Activated CD8-positive, alpha-beta T cell treated with anti-CD3 and anti-CD28 coated beads, Interleukin-2, amount 10 ng/mL, durations not matched to agents 7 days and 5 days (primary cell): ENCODE data around the gene GTF3A. TPM values are rescaled to one million over a fixed set of nuclear protein-coding genes. Genes with fewer than 3 reads are reported as not detected.
A peak's percentile ranks its signal among the peaks of the same experiment; 100 is the strongest.

Source experiments
- ATAC-seq: fragments of 150-1000 bp; cut with Tn5 transposase; one replicate; pipeline ENCODE4 v1.10.0; 2021; ENCODE audit warnings: moderate library complexity
- CTCF ChIA-PET: fragments of 350-600 bp; sonication (Branson Sonifier 250); formaldehyde crosslinking; loops from one replicate; lab custom pipeline; 2021; ENCODE audit warnings: antibody characterized with exemption; lab: Charles Lee
- POLR2A ChIA-PET: fragments of 350-600 bp; sonication (Branson Sonifier 250); formaldehyde crosslinking; loops from one replicate; lab custom pipeline; 2021; ENCODE audit warnings: antibody characterized with exemption; lab: Charles Lee
- DNase-seq: peaks from one replicate; pipeline ENCODE4 v3.0.0-alpha.2; 2020
- H3K27ac Mint-ChIP-seq: one replicate; pipeline ENCODE4 v1.8.0; 2021; ENCODE audit warnings: mild to moderate bottlenecking, mixed read lengths
- H3K27me3 Mint-ChIP-seq: one replicate; pipeline ENCODE4 v1.8.0; 2021; ENCODE audit warnings: low read depth, mixed read lengths
- H3K36me3 Mint-ChIP-seq: one replicate; pipeline ENCODE4 v1.8.0; 2021; ENCODE audit warnings: low read depth, mixed read lengths
- H3K4me1 Mint-ChIP-seq: one replicate; pipeline ENCODE4 v1.8.0; 2021; ENCODE audit warnings: low read depth, mixed read lengths
- H3K4me3 Mint-ChIP-seq: one replicate; pipeline ENCODE4 v1.8.0; 2021; ENCODE audit warnings: mild to moderate bottlenecking, mixed read lengths
- H3K9me3 Mint-ChIP-seq: one replicate; pipeline ENCODE4 v1.8.0; 2022; ENCODE audit warnings: mixed read lengths; ENCODE audit not compliant: insufficient read depth
- total RNA-seq, 2 experiments: library from RNA; stranded (reverse); gene quantifications; one replicate each; pipeline ENCODE4 v1.2.3, GENCODE V29; 2021

Gene GTF3A
- total RNA-seq, 2 experiments from 2014 or later, result 227 to 233 TPM

- Mint-ChIP-seq H3K4me3 (no peak overlapping the region), H3K9me3 (no peaks in the 10 kb centered on the region), H3K36me3 (no peaks in the 10 kb centered on the region), H3K27me3 (peaks cover 32% of the 10 kb centered on the region), H3K4me1 (peaks cover 6% of the 10 kb centered on the region), H3K27ac (no peak overlapping the region)
- CTCF ChIA-PET, result interaction anchor here (0.9 to 1.8 kb wide), 5 partner anchors 33 to 420 kb away, joined by 3 to 10 read pairs (median 5); no protein-coding TSS in a partner anchor
- ATAC-seq, result peak; percentile 64
- peak; percentile 51 for DNase-seq
- POLR2A ChIA-PET, result no interaction called here
Observed at GRCh38 chr13:27406178-27406939, 18.1 kb upstream of the GTF3A start.

GRCh38 chr13:27408074-27408473, 16.3 kb upstream of the GTF3A start:
- Mint-ChIP-seq H3K36me3 (no peaks in the 10 kb centered on the region), H3K4me1 (peaks cover 4% of the 10 kb centered on the region), H3K27me3 (peaks cover 44% of the 10 kb centered on the region), H3K4me3 (no peak overlapping the region), H3K9me3 (no peaks in the 10 kb centered on the region), H3K27ac (no peak overlapping the region)
- CTCF ChIA-PET, result interaction anchor here (1.8 kb wide), 1 partner anchor 419 kb away, joined by 7 read pairs; no protein-coding TSS in a partner anchor
- no peak for ATAC-seq
- POLR2A ChIA-PET, result no interaction called here
- no peak for DNase-seq

- ChIA-PET CTCF (interaction anchor here (1.8 kb wide), 1 partner anchor 418 kb away, joined by 7 read pairs; no protein-coding TSS in a partner anchor), POLR2A (no interaction called here)
- DNase-seq (no peak), ATAC-seq (no peak)
- H3K4me3 Mint-ChIP-seq, result no peak overlapping the region
- H3K36me3 Mint-ChIP-seq, result no peaks in the 10 kb centered on the region
- H3K4me1 Mint-ChIP-seq, result peaks cover 4% of the 10 kb centered on the region
- no peaks in the 10 kb centered on the region for H3K9me3 Mint-ChIP-seq
- no peak overlapping the region for H3K27ac Mint-ChIP-seq
- H3K27me3 Mint-ChIP-seq, result peaks cover 42% of the 10 kb centered on the region
Observed at GRCh38 chr13:27409013-27409412, 15.4 kb upstream of the GTF3A start.

- no peak for DNase-seq
- Mint-ChIP-seq H3K4me1 (peaks cover 3% of the 10 kb centered on the region), H3K36me3 (no peaks in the 10 kb centered on the region), H3K9me3 (no peaks in the 10 kb centered on the region), H3K27ac (no peak overlapping the region), H3K27me3 (peaks cover 53% of the 10 kb centered on the region), H3K4me3 (no peak overlapping the region)
- POLR2A ChIA-PET, result interaction anchor here (0.9 kb wide), 1 partner anchor 16 kb away, joined by 3 read pairs; no protein-coding TSS in a partner anchor
- no peak for ATAC-seq
- CTCF ChIA-PET, result interaction anchor here (1.2 kb wide), 1 partner anchor 415 kb away, joined by 4 read pairs; no protein-coding TSS in a partner anchor
Observed at GRCh38 chr13:27411341-27411740, 13.1 kb upstream of the GTF3A start.

GRCh38 chr13:27415116-27415515, 9.3 kb upstream of the GTF3A start:
- ATAC-seq, result no peak
- H3K4me1 Mint-ChIP-seq, result peaks cover 7% of the 10 kb centered on the region
- POLR2A ChIA-PET, result no interaction called here

GRCh38 chr13:27419328-27419727, 5.1 kb upstream of the GTF3A start:
- Mint-ChIP-seq H3K27me3 (peaks cover 12% of the 10 kb centered on the region), H3K4me1 (peaks cover 17% of the 10 kb centered on the region), H3K27ac (no peak overlapping the region), H3K9me3 (no peaks in the 10 kb centered on the region), H3K4me3 (no peak overlapping the region), H3K36me3 (no peaks in the 10 kb centered on the region)
- ATAC-seq (no peak), DNase-seq (no peak)
- POLR2A ChIA-PET, result no interaction called here
- CTCF ChIA-PET, result no interaction called here

More at GRCh38 chr13:27415116-27415515, 9.3 kb upstream of the GTF3A start:
- Mint-ChIP-seq H3K27me3 (peaks cover 29% of the 10 kb centered on the region), H3K27ac (no peak overlapping the region), H3K36me3 (no peaks in the 10 kb centered on the region), H3K4me3 (no peak overlapping the region), H3K9me3 (no peaks in the 10 kb centered on the region)
- CTCF ChIA-PET, result no interaction called here
- DNase-seq, result no peak

- Mint-ChIP-seq H3K4me3 (no peak overlapping the region), H3K9me3 (no peaks in the 10 kb centered on the region), H3K27ac (no peak overlapping the region), H3K36me3 (peaks cover 9% of the 10 kb centered on the region), H3K4me1 (peaks cover 17% of the 10 kb centered on the region), H3K27me3 (no peaks in the 10 kb centered on the region)
- DNase-seq, result no peak
- POLR2A ChIA-PET, result no interaction called here
- CTCF ChIA-PET, result no interaction called here
- no peak for ATAC-seq
Observed at GRCh38 chr13:27421101-27421871, 3.1 kb upstream of the GTF3A start.

GRCh38 chr13:27423333-27423732, 1.1 kb upstream of the GTF3A start:
- DNase-seq (no peak), ATAC-seq (no peak)
- Mint-ChIP-seq H3K4me3 (peak overlapping the region; percentile 84), H3K9me3 (no peaks in the 10 kb centered on the region), H3K4me1 (peaks cover 35% of the 10 kb centered on the region), H3K36me3 (peaks cover 28% of the 10 kb centered on the region), H3K27ac (no peak overlapping the region), H3K27me3 (no peaks in the 10 kb centered on the region)
- ChIA-PET POLR2A (no interaction called here), CTCF (interaction anchor here (5.5 kb wide), 1 partner anchor 25 kb away, joined by 36 read pairs; the partner anchor contains the start of gene MTIF3)

GRCh38 chr13:27425158-27425917, 919 bp downstream of the GTF3A start:
- POLR2A ChIA-PET, result interaction anchor here (0.7 to 6.5 kb wide), 8 partner anchors 10 to 204 kb away, joined by 3 to 156 read pairs (median 9); partner anchors contain the start of genes LNX2, MTIF3 and POLR1D
- Mint-ChIP-seq H3K4me1 (peaks cover 33% of the 10 kb centered on the region), H3K4me3 (peak overlapping the region; percentile 84), H3K27me3 (no peaks in the 10 kb centered on the region), H3K9me3 (no peaks in the 10 kb centered on the region), H3K27ac (peak overlapping the region; percentile 92), H3K36me3 (peaks cover 38% of the 10 kb centered on the region)
- peak; percentile 46 for DNase-seq
- peak; percentile 2 for ATAC-seq
- CTCF ChIA-PET, result interaction anchor here (0.8 to 5.5 kb wide), 11 partner anchors 10 to 401 kb away, joined by 3 to 36 read pairs (median 7); partner anchors contain the start of gene MTIF3

GRCh38 chr13:27425918-27426630, 1.7 kb downstream of the GTF3A start:
- H3K4me1 Mint-ChIP-seq, result peaks cover 41% of the 10 kb centered on the region
- H3K27ac Mint-ChIP-seq, result peak overlapping the region; percentile 92
- ATAC-seq, result peak; percentile 74
- H3K36me3 Mint-ChIP-seq, result peaks cover 45% of the 10 kb centered on the region
- H3K4me3 Mint-ChIP-seq, result peak overlapping the region; percentile 84
- ChIA-PET CTCF (interaction anchor here (0.8 to 5.5 kb wide), 14 partner anchors 10 to 400 kb away, joined by 3 to 36 read pairs (median 6); partner anchors contain the start of gene MTIF3), POLR2A (interaction anchor here (0.9 to 6.5 kb wide), 8 partner anchors 9 to 204 kb away, joined by 3 to 156 read pairs (median 9); partner anchors contain the start of genes LNX2, MTIF3 and POLR1D)
- DNase-seq, result peak; percentile 88
- H3K27me3 Mint-ChIP-seq, result no peaks in the 10 kb centered on the region
- no peaks in the 10 kb centered on the region for H3K9me3 Mint-ChIP-seq
